Measurements from ENCODE around the gene TMEM106A.

- no peak for TF ChIP-seq CTCF (IDR thresholded peaks at IDR 0.05; ENCODE audit: low read depth, low read length)
- no peak for TF ChIP-seq POLR2A (IDR thresholded peaks at IDR 0.05; ENCODE audit: extremely low read depth, insufficient read length)
Observed at GRCh38 chr17:43199633-43200032, 12.0 kb upstream of the TMEM106A start.
